ENCODE measurements around the gene GPC2. TPM values are rescaled to one million over a fixed set of nuclear protein-coding genes. Genes with fewer than 3 reads are reported as not detected.

GPC2 gene
- total and polyA plus RNA-seq, 7 donors, result 0.41 to 5.3 (median 0.71) TPM; not detected in 2

DNA sequence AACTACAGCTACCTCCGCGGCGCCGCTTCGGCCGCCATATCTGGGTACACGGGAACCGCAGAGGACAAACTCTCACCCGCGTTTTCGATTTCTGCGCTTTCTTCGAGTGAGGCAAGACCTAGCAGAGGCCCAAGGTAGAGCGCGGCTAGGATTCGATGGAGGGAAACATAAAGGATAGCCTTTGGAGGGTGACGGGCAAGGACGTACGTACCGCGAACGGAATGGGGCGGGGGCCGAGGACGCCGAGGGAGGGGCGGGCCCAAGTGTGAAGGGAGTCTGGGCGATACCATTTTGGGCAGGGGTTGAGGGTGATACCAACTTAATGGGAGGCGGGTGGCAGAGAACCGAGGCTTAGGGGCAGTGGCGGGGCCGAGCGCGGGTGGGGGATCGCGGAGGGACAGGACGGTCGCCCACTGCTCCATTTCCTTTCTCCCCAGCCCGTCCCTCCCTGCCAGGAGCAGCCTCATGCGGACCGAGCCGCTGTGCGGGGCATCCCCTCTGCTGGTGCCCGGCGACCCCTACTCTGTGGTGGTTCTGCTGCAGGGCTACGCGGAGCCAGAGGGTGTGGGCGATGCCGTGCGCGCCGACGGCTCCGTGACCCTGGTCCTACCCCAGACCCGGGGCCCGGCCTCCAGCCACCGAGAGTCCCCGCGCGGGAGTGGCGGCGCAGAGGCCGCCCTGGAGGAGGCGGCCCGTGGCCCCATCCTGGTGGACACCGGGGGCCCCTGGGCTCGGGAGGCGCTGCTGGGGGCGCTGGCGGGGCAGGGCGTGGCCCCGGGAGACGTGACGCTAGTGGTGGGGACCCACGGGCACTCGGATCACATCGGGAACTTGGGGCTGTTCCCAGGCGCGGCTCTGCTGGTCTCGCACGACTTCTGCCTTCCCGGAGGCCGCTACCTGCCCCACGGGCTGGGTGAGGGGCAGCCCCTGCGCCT lies 50.0 kb downstream of the GPC2 start, which contains the start of gene MBLAC1:
Gene MBLAC1 (plus strand): TSS at position 37 of the 935 bp plus-strand sequence. CDS start 429 bp downstream, at position 466.
- 0% methylated on average over 85 of the region's 85 CpGs for WGBS, 2 donors
- Histone ChIP-seq H3K27me3 (no peaks in the 10 kb centered on the region), H3K27ac (peak within 1 kb of the TSS; percentile 91 to 95 (median 94)), H3K4me1 (peaks cover 0 to 33% (median 22%) of the 10 kb centered on the region in 4 donors), H3K4me3 (peak within 1 kb of the TSS; percentile 64 to 88 (median 80)), H3K36me3 (peaks cover 0 to 12% (median 0%) of the 10 kb centered on the region in 4 donors), H3K9me3 (no peaks in the 10 kb centered on the region)
- intact Hi-C loops (cut with DNase I), result loop anchor here (2.0 to 5.0 kb wide), 4 partner anchors 26 to 210 kb away; partner anchors contain the start of genes AP4M1, COPS6, MCM7 and TRIM4
- TF ChIP-seq POLR2AphosphoS5 (IDR thresholded peaks at IDR 0.05), result peak; percentile 44 to 91 (median 76)
- peak; percentile 13 to 81 for TF ChIP-seq POLR2A (IDR thresholded peaks at IDR 0.05)
- no peak for TF ChIP-seq EP300 (IDR thresholded peaks at IDR 0.05)
- TF ChIP-seq, protein P1, sequence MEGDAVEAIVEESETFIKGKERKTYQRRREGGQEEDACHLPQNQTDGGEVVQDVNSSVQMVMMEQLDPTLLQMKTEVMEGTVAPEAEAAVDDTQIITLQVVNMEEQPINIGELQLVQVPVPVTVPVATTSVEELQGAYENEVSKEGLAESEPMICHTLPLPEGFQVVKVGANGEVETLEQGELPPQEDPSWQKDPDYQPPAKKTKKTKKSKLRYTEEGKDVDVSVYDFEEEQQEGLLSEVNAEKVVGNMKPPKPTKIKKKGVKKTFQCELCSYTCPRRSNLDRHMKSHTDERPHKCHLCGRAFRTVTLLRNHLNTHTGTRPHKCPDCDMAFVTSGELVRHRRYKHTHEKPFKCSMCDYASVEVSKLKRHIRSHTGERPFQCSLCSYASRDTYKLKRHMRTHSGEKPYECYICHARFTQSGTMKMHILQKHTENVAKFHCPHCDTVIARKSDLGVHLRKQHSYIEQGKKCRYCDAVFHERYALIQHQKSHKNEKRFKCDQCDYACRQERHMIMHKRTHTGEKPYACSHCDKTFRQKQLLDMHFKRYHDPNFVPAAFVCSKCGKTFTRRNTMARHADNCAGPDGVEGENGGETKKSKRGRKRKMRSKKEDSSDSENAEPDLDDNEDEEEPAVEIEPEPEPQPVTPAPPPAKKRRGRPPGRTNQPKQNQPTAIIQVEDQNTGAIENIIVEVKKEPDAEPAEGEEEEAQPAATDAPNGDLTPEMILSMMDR (IDR thresholded peaks at IDR 0.05), result no peak
- peak; percentile 94 for DNase-seq

DNA sequence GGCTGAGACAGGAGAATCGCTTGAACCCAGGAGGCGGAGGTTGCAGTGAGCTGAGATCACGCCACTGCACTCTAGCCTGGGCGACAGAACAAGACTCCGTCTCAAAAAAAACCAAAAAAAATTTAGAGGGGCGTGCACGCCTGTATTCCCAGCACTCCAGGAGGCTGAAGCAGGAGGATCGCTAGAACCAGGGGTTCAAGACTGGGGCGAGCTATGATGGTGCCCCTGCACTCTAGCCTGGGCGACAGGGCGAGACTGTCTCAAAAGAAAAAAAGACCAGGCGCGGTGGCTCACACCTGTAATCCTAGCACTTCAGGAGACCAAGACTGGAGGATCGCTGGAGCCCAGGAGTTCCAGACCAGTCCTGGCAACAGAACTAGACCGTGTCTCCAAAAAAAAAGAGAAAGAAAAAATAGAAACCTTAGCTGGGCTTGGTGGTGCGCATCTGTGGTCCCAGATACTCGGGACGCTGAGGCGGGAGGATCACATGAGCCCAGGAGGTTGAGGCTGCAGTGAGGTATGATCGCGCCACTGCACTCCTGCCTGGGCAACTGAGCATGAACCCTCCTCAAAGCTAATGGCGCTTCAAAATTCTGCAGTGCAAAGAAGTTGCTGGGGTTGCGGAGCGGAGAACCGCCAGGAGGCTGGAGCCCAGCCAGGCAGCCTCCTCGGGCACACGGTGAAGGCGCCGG lies 50.8 kb downstream of the GPC2 start:
- Histone ChIP-seq H3K27me3 (no peaks in the 10 kb centered on the region), H3K36me3 (peaks cover 0 to 12% (median 0%) of the 10 kb centered on the region in 4 donors), H3K27ac (peak overlapping the region; percentile 91 to 95 (median 94)), H3K4me3 (peak overlapping the region; percentile 64 to 88 (median 80)), H3K9me3 (no peaks in the 10 kb centered on the region), H3K4me1 (peaks cover 0 to 33% (median 21%) of the 10 kb centered on the region in 4 donors)
- 3 to 11% methylated on average over 29 of the region's 29 CpGs for WGBS, 2 donors
- no peak for DNase-seq
- no peak for TF ChIP-seq POLR2AphosphoS5 (IDR thresholded peaks at IDR 0.05)
- TF ChIP-seq, protein P1 (IDR thresholded peaks at IDR 0.05), result no peak
- no peak for TF ChIP-seq POLR2A (IDR thresholded peaks at IDR 0.05)
- no peak for TF ChIP-seq EP300 (IDR thresholded peaks at IDR 0.05)
- intact Hi-C loops (cut with DNase I), result loop anchor here (2.0 to 5.0 kb wide), 4 partner anchors 26 to 209 kb away; partner anchors contain the start of genes AP4M1, COPS6, MCM7 and TRIM4

DNA sequence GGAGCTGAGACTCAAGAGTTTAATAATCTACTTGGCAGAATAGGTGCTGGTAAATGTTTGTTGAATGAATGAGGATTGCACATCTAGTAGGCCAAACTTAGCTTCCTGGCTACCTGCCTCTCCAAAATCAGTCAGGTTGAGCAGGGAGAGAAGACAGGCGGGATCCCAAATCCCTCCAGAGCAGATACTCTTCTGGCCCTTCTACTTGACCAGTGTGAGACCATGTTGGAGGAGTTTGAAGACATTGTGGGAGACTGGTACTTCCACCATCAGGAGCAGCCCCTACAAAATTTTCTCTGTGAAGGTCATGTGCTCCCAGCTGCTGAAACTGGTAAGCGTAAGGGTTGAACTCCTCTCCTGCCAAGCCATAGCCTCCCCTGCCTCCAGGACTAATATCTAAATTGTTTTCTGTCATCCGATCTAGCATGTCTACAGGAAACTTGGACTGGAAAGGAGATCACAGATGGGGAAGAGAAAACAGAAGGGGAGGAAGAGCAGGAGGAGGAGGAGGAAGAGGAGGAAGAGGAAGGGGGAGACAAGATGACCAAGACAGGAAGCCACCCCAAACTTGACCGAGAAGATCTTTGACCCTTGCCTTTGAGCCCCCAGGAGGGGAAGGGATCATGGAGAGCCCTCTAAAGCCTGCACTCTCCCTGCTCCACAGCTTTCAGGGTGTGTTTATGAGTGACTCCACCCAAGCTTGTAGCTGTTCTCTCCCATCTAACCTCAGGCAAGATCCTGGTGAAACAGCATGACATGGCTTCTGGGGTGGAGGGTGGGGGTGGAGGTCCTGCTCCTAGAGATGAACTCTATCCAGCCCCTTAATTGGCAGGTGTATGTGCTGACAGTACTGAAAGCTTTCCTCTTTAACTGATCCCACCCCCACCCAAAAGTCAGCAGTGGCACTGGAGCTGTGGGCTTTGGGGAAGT lies 52.6 kb downstream of the GPC2 start:
- Histone ChIP-seq H3K4me1 (peaks cover 0 to 39% (median 26%) of the 10 kb centered on the region in 4 donors), H3K27me3 (no peaks in the 10 kb centered on the region), H3K9me3 (no peaks in the 10 kb centered on the region), H3K4me3 (no peak overlapping the region), H3K36me3 (peaks cover 0 to 12% (median 0%) of the 10 kb centered on the region in 4 donors), H3K27ac (peak overlapping the region in 1 of 4 donors; percentile 29)
- intact Hi-C loops (cut with DNase I), result loop anchor here (5.0 kb wide), 2 partner anchors 132 to 207 kb away; partner anchors contain the start of gene TRIM4
- WGBS, 2 donors, result 52 to 72% methylated on average over 4 of the region's 4 CpGs
- no peak for DNase-seq
- TF ChIP-seq POLR2AphosphoS5 (IDR thresholded peaks at IDR 0.05) (no peak), EP300 (IDR thresholded peaks at IDR 0.05) (no peak), POLR2A (IDR thresholded peaks at IDR 0.05) (no peak)
- TF ChIP-seq, protein P1 (IDR thresholded peaks at IDR 0.05), result no peak

DNA sequence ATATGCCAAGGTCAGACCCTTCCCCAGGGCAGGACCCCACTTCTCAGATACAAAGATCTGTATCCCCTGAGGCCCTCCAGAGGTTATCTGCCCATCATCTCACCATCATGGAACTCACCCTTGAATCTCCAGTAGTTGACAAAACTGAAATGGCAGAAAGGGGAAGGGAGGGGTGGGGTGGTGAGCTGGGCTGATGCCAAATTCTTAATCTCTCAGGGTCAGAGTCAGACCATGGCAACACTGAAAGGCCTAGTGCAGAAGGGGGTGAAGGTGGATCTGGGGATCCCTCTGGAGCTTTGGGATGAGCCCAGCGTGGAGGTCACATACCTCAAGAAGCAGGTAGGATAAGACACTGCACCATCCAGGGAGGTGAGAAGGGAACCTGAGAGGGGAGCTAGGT lies 54.6 kb downstream of the GPC2 start:
- no peaks in the 10 kb centered on the region for H3K27me3 ChIP-seq
- peak overlapping the region in 1 of 4 donors; percentile 8 for H3K27ac ChIP-seq
- peaks cover 0 to 12% (median 0%) of the 10 kb centered on the region in 4 donors for H3K36me3 ChIP-seq
- H3K9me3 ChIP-seq, result no peaks in the 10 kb centered on the region
- H3K4me1 ChIP-seq, result peaks cover 0 to 38% (median 26%) of the 10 kb centered on the region in 4 donors
- 95 to 100% methylated on average over 1 of the region's 1 CpG for WGBS, 2 donors
- intact Hi-C loops (cut with DNase I), result no loop called here
- TF ChIP-seq POLR2AphosphoS5 (IDR thresholded peaks at IDR 0.05) (no peak), POLR2A (IDR thresholded peaks at IDR 0.05) (no peak), EP300 (IDR thresholded peaks at IDR 0.05) (no peak)
- TF ChIP-seq, protein P1 (IDR thresholded peaks at IDR 0.05), result no peak
- no peak for DNase-seq
- H3K4me3 ChIP-seq, result no peak overlapping the region
